Activated B cell treated with CpG ODN at 0.5 μM for 24 hours (primary cell): ENCODE measurements around the gene KCNC1. TPM values are rescaled to one million over a fixed set of nuclear protein-coding genes. Genes with fewer than 3 reads are reported as not detected.

Source experiments
- ATAC-seq: fragments of 200-7000 bp; cut with Tn5 transposase; one replicate; pipeline ENCODE4 v1.10.0; 2021; ENCODE audit warnings: low read depth, mild to moderate bottlenecking, moderate library complexity
- CTCF ChIA-PET: fragments of 350-600 bp; sonication (Branson Sonifier 250); formaldehyde crosslinking; loops from one replicate; lab custom pipeline; 2021; ENCODE audit warnings: antibody characterized with exemption; lab: Charles Lee
- POLR2A ChIA-PET: fragments of 350-600 bp; sonication (Branson Sonifier 250); formaldehyde crosslinking; loops from one replicate; lab custom pipeline; 2021; ENCODE audit warnings: antibody characterized with exemption; lab: Charles Lee
- DNase-seq: peaks from one replicate; pipeline ENCODE4 v3.0.0; 2022
- H3K27ac Mint-ChIP-seq: one replicate; pipeline ENCODE4 v1.8.0; 2020; ENCODE audit warnings: mixed read lengths
- H3K27me3 Mint-ChIP-seq: one replicate; pipeline ENCODE4 v1.8.0; 2021; ENCODE audit warnings: mixed read lengths
- H3K36me3 Mint-ChIP-seq: one replicate; pipeline ENCODE4 v1.8.0; 2021; ENCODE audit warnings: low read depth, mixed read lengths
- H3K4me1 Mint-ChIP-seq: one replicate; pipeline ENCODE4 v1.8.0; 2021; ENCODE audit warnings: mixed read lengths
- H3K4me3 Mint-ChIP-seq: one replicate; pipeline ENCODE4 v1.8.0; 2020; ENCODE audit warnings: mild to moderate bottlenecking, mixed read lengths
- H3K9me3 Mint-ChIP-seq: one replicate; pipeline ENCODE4 v1.8.0; 2020; ENCODE audit warnings: mixed read lengths
- CTCF ChIP-seq: fragments of 200-600 bp; IDR thresholded peaks from one replicate; pipeline ENCODE4 v1.8.0; 2022; ENCODE audit warnings: antibody characterized with exemption, mild to moderate bottlenecking
- intact Hi-C: fragments of 100-400 bp; cut with micrococcal nuclease; formaldehyde crosslinking; loops from one replicate; pipeline ENCODE4 v1.15.1; 2024
- total RNA-seq: library from RNA; stranded (reverse); gene quantifications from 2 replicates; pipeline ENCODE4 v1.2.3, GENCODE V29; 2022

KCNC1 gene
- total RNA-seq, 1 donor from 2014 or later: not detected

DNA sequence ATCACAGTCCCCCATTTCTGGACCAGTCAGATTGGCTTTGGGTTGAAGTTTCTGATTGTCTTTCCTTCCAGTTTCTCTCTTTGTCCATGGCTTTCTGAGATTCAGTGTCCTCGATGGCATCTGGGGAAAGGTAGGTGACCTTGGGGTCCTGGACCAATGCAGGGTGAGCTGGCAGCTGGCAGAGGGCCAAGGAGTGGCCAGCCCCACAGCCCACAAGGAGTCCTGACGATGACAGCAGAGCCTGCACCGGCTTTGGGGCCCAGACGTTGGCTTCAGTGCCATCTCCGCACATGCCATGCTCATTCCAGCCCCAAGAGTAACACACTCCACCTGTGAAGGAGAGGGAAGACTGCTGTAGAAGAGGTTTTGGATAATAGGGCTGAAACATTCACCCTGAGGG is 53.5 kb downstream of the KCNC1 start:
- H3K4me3 Mint-ChIP-seq: no peak overlapping the region
- no peak overlapping the region for H3K27ac Mint-ChIP-seq
- H3K36me3 Mint-ChIP-seq: peaks cover 12% of the 10 kb centered on the region
- ATAC-seq (no peak), DNase-seq (no peak)
- H3K4me1 Mint-ChIP-seq: no peaks in the 10 kb centered on the region
- intact Hi-C loops: no loop called here
- no peaks in the 10 kb centered on the region for H3K9me3 Mint-ChIP-seq
- ChIA-PET POLR2A (no interaction called here), CTCF (no interaction called here)
- TF ChIP-seq CTCF: no peak
- no peaks in the 10 kb centered on the region for H3K27me3 Mint-ChIP-seq

DNA sequence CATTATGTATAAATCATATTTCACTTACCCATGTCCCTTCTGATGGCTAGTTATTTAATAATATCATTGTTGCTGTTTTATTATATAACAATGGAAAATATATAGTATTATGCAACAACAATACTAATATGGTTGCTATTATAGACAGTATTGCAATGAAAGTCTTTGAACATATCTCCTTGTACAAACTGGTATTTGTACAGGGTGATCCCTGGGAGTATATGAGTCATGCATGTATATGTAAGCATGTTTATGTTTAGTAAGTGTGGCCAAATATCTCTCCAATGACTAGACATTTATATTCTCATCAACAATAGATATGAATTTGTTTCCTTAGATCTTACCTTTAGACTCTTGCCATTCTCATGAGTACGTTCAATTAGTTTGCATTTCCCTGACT is 55.9 kb downstream of the KCNC1 start:
- Mint-ChIP-seq H3K9me3 (no peaks in the 10 kb centered on the region), H3K4me1 (no peaks in the 10 kb centered on the region), H3K36me3 (peaks cover 12% of the 10 kb centered on the region), H3K27me3 (no peaks in the 10 kb centered on the region), H3K27ac (no peak overlapping the region), H3K4me3 (no peak overlapping the region)
- intact Hi-C loops: no loop called here
- CTCF ChIA-PET: no interaction called here
- TF ChIP-seq CTCF: no peak
- no peak for DNase-seq
- POLR2A ChIA-PET: no interaction called here
- ATAC-seq: no peak

- Mint-ChIP-seq H3K4me1 (no peaks in the 10 kb centered on the region), H3K4me3 (no peak overlapping the region), H3K36me3 (peaks cover 9% of the 10 kb centered on the region), H3K27ac (no peak overlapping the region), H3K9me3 (no peaks in the 10 kb centered on the region), H3K27me3 (no peaks in the 10 kb centered on the region)
- no peak for TF ChIP-seq CTCF
- no peak for DNase-seq
- ATAC-seq: no peak
- intact Hi-C loops: no loop called here
- POLR2A ChIA-PET: no interaction called here
- CTCF ChIA-PET: no interaction called here
Measured at GRCh38 chr11:17791144-17791543, 56.6 kb downstream of the KCNC1 start.

DNA sequence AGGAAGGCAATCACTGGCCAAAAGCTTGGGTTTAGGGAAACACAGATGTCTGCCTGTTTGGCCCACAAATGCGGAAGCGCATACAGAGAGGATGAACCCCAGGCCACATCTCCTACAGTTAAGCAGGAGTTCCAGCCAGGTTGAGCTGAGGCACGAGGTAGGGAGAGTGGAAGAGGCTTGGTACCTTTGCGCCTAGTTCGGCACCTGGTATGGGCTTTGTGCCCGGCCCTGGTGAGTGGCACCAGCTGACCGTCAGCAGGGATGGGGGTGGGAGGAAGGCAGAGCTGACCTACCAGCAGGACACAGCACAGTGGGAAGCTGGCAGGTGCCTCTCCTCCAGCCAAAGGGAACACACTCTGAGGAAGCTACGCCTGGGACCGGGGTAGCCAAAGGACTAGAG is 57.6 kb downstream of the KCNC1 start:
- no peak for DNase-seq
- TF ChIP-seq CTCF: no peak
- peaks cover 8% of the 10 kb centered on the region for H3K36me3 Mint-ChIP-seq
- no peak for ATAC-seq
- no peaks in the 10 kb centered on the region for H3K27me3 Mint-ChIP-seq
- ChIA-PET POLR2A (no interaction called here), CTCF (no interaction called here)
- H3K4me3 Mint-ChIP-seq: no peak overlapping the region
- intact Hi-C loops: no loop called here
- no peak overlapping the region for H3K27ac Mint-ChIP-seq
- H3K9me3 Mint-ChIP-seq: no peaks in the 10 kb centered on the region
- H3K4me1 Mint-ChIP-seq: no peaks in the 10 kb centered on the region

DNA sequence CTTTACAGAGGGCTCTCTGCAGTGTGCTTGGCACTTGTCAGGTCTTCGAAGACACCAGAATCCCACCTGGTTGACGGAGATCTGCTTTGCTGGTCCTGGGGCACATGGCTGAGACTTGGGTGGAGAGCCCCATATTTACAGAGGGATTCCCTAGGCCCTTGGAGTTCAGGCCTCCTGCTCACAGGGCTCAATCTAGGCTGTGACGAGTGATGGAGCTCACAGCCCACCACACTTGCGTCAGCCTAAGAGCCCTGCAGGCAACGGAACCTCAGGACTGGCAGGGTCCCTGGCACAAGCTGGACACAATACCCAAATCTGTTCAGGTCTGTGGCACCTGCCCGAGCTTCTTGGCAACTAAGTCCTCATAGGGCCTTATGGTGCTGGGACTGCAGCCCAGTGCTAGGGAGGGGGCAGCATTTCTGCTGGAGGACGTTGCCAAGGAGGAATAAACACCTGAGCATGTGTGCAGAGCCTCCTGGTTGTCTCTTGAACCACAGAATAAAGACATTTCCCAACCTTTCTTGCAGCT is 59.1 kb downstream of the KCNC1 start:
- CTCF ChIA-PET: no interaction called here
- intact Hi-C loops: no loop called here
- no peak for DNase-seq
- no peaks in the 10 kb centered on the region for H3K9me3 Mint-ChIP-seq
- no peaks in the 10 kb centered on the region for H3K27me3 Mint-ChIP-seq
- no peaks in the 10 kb centered on the region for H3K4me1 Mint-ChIP-seq
- no peak overlapping the region for H3K4me3 Mint-ChIP-seq
- no peak for TF ChIP-seq CTCF
- H3K27ac Mint-ChIP-seq: no peak overlapping the region
- peaks cover 3% of the 10 kb centered on the region for H3K36me3 Mint-ChIP-seq
- no peak for ATAC-seq
- POLR2A ChIA-PET: no interaction called here
